Fibroblast of skin of right biceps (primary cell): ENCODE results near the gene PLCB4.

Source experiments
- DNase-seq: peaks from one replicate; pipeline ENCODE4 v3.0.0-alpha.2; 2013

PLCB4 gene

DNA sequence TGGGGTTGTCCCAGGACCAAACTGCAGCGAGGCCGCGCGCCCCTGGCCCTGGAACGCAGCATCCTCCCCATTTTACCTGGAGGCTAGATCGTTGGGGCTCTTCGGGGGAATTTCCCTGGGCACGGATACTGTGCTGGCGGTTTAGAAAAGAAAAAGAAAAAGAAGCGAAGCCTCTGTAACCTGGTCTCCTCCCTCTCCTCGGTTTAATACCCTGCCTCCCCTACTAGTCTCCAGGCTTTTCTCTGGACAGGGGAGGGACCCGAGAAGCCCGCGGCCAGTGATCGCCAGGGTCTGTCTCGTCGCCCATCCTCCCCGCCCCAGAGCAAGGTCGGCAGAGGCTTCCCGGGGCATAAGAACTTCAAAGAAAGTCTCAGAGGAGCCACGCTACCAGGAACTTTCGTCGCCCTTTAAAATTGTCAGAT, 439.4 kb downstream of the PLCB4 start:
- DNase-seq: no peak

DNA sequence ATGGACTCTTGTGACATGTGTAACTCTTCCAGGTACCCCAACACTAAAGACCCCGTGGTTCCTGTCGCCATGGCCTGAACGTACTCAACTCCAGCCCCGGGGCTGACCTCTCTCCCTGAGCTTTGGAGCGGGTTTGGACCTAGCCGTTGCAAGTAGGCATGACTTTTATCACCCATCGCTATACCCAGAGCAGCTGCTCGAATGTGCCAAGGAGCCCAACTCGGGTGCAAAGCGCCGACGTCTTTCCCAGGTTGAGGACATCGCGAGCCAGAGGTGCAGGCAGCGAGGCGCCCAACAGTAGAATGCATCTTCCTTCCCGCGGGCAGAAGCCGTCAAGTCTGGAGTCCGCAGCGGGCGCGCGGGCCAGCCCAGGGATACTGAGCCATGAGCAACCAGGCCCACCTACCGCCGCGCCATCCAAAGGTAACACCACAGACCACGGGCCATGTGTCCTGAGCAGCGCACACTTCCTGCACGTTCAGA, 439.9 kb downstream of the PLCB4 start:
- no peak for DNase-seq

DNA sequence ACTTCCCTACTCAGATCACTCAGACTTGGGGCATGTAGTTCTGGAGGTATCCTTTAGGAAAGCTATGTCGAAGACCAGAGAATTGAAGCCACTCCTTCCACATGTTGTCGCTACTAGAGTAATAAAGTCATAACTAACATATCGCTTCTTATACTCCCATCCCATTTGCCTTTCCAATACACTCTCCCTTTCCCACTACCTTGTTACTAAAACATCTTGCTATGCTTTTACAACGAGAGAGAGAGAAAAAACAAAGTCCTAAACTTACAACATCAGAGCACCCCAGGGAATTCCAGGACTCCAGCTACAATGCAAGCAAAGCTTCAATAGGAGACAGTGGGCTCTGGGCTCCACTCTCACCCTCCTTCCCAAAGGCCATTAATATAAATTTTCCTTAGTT, 440.4 kb downstream of the PLCB4 start:
- DNase-seq: no peak

DNA sequence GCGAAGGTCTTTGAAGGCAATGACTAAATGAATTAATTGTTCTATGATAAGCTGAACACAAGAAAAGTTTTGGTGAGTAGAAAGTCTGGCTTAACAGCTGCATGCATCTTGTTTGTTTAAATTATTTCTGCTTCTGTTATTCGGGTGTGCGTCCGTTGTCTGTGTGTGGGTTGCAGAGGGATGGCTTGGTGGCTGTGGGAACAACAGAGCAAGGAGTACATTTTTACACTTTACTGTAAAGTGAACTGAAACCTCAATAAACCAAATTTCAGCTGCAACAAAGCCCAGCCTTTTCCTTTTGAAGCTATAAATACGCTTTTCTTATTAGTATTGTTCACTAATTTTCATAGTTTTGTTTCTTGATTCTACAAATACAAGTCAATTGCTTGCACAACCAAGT, 442.0 kb downstream of the PLCB4 start:
- DNase-seq: no peak

DNA sequence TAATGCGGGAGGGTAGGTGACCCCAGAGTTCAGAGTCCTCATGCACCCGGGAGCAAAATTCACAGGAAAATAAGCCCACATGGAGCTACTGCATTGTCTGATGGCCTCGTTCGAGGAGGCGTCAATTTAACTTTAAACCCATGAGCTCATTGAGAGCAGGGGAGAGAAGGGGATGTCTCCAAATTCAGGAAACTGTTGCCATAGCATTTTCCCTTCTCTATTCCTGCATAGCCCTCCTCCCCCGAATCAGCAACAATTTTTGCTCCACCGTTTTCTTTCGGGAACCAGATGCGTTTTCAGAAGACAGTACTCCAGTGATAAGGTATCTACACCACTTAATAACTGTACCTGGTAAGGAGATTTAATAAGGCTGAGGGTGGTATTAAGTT, 445.2 kb downstream of the PLCB4 start:
- no peak for DNase-seq

DNA sequence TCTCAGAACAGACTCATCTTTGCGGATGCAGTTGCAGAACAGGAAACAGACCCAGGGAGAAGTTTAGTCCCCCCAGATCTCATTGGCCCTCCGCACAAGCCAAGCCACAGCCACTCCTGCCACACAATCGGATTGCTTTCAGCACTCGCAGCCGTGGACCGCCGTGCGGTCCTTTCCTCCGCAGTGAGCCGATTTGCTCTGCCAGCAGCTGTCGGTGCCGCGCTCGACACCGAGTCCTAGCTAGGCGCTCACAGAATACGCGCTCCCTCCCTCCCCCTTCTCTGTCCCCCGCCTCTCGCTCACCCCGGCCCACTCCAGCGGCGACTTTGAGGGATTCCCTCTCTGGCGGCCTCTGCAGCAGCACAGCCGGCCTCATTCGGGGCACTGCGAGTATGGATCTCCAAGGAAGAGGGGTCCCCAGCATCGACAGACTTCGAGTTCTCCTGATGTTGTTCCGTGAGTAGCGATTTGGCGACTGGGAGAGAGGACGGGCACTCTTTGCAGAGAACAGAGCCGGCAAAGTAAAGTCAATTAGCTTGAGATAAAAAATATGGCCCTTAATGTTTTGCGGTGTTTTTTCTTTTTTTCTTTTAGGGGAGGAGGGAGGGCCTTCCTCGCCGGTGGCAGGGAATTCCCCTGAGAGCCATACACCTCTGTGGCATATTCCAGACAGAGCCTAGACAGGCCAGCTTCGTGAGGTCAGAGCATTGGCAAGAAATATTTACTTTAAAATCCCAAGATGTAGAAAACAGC, 445.8 kb downstream of the PLCB4 start, which contains the start of gene LAMP5:
Gene LAMP5 (plus strand): TSS at position 130 of the 753 bp plus-strand sequence. CDS start 263 bp downstream, at position 393.
- peak; percentile 36 for DNase-seq

DNA sequence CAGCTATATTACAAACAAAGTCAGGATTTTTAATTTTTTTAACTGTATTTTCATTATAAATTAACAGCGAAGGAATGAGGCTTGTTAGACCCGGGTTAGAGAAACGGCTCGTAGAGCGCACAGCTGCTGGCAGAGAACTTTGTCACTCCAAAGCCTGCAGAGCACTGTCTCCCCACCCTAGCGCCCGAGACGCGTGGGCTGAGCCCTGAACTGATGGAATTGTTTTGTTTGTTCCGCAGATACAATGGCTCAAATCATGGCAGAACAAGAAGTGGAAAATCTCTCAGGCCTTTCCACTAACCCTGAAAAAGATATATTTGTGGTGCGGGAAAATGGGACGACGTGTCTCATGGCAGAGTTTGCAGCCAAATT, 446.3 kb downstream of the PLCB4 start:
- no peak for DNase-seq

DNA sequence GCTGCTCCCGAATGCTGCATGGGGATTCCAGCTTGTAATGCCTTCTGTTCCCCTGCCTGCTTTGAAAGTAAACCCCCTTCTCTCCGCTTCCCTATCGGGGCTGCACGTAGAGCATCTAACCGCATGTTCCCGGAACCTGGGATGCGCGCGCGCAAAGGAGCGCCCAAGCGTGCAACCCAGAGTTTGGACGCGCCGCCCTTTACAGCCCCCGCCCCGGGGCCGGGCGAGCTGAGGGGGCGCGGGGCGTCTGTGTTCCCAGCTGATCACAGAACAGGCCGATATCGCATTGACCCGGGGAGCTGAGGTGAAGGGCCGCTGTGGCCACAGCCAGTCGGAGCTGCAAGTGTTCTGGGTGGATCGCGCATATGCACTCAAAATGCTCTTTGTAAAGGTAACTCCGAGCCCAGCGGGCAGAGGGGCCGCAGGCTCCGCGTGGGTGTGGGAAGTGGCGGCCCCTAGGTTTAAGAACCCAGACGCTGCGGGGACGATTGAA, 446.9 kb downstream of the PLCB4 start:
- no peak for DNase-seq

DNA sequence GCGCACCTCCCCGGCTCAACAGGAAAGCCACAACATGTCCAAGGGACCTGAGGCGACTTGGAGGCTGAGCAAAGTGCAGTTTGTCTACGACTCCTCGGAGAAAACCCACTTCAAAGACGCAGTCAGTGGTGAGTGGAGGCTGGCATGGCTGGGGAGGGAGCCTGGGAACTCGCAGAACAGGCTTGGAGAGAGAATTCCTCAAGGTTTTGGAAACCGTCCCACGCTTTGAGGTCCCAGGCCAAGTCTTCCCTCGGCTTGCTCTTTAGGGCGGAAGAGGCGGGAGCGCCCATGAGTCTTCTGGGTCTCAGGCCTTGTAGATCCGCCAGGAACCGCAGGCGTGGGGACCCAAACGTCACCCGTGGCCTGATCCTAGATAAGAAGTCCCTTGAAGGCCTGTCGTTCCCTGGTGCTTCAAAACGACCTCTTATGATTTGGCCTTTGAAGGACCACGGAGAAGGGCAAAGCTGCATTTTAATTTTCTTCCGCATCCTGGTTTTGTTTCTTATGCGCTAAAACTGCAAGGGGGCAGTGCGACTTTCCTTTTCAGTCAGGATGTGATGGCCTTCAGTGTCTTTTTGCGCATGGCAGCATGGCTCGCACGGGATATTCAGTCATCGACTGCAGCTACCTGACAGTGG, 447.5 kb downstream of the PLCB4 start:
- peak; percentile 26 for DNase-seq

DNA sequence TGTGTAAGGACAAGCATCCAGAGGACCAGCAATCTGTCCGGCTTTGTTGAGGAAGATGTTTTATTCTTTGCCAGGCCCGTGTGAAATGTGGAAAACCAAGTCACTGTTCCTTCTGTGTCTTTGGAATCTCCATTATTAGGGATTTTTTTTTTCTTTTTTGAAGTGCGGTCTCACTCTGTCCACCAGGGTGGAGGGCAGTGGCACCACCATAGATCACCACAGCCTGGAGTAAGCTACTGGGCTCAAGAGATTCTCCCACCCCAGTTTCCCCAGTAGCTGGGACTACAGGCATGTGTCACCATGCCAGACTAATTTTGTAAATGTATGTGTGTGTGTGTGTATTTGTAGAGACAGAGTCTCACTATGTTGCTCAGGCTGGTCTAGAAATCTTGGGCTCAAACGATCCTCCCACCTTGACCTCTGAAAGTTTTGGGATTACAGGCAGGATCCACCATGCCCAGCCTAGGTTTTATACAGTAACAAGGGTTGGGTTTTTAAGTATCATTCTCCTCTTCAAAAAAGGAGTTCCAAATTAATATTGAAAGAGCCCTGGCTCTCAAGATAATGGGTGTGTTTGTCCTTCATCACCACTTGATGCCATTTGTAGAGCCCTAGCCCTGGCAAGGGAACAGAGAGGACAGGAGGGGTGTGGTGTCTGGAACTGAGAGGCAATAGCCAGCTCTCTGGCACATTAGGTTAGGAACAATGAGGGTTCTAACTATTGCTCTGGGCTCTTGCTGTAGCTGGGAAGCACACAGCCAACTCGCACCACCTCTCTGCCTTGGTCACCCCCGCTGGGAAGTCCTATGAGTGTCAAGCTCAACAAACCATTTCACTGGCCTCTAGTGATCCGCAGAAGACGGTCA, 448.6 kb downstream of the PLCB4 start:
- no peak for DNase-seq

DNA sequence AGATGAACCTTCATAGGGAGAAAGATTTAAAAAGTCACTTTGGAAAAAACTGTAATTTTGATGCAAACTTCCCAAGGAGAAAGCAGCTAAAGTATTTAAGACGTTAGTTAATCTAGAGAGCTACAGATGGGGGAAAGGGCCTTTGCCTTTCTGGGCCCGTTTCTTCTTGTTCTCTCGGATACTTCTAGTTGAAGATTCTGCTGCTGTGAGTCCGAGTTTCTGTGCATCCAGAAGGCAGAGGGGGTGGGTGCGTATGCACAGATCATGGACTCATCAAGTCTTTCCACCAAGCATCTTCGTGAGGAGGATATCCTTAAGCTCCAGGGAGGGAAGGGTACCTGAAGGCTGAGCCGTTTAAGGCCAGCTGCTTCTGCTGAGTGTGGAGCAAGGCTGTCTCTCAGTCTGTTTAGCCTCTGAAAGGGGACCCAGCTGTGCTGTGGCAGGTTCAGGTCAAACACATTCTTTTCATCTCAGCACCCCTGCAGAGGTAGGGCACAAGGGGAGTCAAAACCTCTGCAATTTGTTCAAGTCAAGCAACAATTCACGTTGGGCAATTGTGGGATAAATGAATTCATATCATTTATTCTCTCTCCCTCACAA, 449.8 kb downstream of the PLCB4 start:
- DNase-seq: no peak

DNA sequence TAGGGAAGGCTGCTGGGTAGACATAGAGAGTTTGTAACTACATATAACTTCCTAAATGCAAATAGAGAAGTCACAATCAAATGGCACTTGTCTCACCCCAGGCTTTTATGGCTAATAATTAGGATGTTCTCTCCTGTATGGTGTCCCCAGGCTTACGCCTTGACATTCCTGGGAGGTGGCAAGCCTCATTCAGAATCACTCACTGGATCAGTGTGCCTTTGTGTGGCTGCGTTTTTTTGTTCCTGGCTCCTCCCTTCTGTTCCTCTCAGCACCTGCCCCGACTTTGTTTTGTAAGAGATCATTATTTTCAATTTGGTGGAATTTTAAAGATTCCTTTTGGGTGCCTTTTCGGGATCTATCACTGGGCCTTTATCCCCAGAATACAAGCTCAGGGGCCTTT, 451.2 kb downstream of the PLCB4 start:
- no peak for DNase-seq

DNA sequence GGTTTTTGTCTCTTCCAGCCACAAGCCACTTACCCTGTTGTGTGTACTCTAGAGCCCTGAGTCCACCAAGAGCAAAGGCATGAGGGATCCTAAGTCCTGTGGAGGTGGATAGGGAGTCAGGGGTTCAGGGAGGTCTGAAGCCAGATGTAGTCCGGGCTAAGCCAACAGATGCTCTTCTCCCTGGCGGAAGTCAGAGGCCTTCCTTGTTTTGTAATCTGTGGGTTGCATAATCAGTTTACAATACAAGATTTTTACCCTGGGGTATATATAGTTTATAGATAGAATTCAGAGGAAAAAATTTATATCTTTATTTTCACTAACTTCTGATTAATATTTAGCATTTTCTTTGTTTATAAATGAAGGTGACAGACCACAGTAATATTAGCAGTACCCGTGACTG, 454.7 kb downstream of the PLCB4 start:
- DNase-seq: no peak
